GM21723 (cell line): Measurements from ENCODE around the gene ITFG1.

Experiments used
- ATAC-seq: cut with Tn5 transposase; IDR thresholded peaks from one replicate; pipeline ENCODE4 v1.9.1; 2021; ENCODE audit warnings: mild to moderate bottlenecking, moderate library complexity; ENCODE audit not compliant: unreplicated experiment

Gene ITFG1

DNA sequence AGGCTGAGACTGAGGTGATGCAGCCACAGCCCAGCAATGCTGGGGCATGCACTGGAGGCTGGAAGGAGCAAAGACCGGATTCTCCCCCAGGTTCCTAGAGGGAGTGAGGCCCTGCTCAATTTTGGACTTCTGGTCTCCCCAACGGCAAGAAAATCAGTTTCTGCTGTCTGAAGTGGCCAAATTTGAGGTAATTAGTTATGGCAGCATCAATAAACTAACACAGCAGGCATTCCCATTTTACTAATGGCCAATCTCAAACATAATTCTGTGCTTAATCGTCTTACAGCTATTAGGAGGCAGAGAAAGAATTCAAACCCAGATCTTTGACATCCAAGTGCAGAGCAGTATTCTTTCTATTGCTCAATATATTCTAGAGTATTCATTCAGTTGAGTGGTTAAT, 333.3 kb downstream of the ITFG1 start:
- no peak for ATAC-seq

DNA sequence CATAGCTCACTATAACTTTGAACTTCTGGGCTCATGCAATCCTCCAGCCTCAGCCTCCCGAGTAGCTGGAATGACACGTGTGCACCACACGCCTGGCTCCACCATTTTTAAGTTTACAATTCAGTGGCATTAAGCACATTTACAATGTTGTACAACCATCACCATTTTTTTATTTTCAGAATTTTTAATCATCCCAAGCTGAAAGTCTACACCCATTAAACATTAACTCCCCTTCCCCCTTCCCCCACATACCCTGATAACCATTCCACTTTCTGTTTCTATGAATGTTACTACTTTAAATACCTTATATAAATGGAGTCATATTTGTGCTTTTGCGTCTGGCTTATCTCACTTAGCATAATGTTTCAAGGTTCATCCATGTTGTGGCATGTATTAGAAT, 335.1 kb downstream of the ITFG1 start:
- no peak for ATAC-seq

DNA sequence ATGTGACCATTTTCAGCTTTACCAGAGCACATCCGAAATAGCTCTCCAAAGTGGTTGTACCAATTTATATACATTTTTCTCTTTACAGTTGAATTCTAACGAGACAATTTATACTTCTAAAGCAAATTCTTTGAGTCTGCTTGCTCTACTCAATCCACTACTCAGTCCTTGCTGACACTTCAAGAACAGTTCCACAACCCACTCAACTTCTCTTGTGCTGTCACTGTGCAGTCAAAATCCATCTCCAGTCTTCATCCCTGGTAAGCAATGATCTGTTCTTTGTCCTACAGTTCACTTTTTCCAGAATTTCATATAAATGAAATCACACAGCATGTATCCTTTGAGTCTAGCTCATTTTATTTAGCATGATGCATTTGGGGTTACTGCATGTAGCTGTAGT, 347.7 kb downstream of the ITFG1 start:
- no peak for ATAC-seq

DNA sequence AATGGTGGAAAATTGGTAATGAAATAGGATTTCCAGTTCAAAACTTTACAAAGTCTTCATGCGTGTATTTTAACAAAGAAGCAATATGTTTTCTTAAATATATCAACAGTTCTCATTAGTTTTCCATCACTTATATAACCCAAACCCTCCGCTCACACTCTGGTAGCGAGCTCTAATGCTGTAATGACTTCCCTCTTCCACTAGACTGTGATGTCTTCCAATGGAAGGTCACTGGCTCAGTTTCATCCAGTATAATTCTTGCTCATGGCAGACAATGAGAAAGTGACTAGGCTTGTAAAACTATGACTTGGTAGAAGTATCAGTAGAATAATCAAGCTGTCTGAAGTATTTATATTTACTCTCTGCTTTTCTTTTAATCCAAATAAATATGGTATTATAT, 349.9 kb downstream of the ITFG1 start:
- no peak for ATAC-seq

DNA sequence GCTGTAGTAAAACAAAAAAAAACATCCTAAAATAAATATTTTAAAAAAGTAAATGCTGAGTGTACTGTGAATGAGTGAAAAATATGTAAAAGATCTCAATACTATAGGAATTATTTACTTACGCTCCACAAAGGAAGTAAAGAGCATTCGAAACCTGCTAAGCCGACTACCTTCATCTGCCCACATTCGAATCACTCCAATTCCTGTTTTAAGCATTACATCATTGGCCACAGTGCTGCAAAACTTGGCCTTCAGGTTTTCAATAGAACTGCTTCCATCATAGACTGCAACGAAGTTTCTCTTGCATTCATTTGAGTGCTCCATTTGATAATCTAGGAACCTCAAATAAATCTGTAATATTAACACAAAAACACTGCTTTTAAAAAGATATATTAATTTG, 351.5 kb downstream of the ITFG1 start:
- ATAC-seq, result no peak
